HepG2 (cell line): ENCODE results near the gene RSBN1L.

Source experiments
- MAX ChIP-seq: IDR thresholded peaks from 2 replicates; pipeline ENCODE4 v1.6.1; 2012; ENCODE audit warnings: inconsistent platforms
- POLR2AphosphoS2 ChIP-seq: IDR thresholded peaks from 2 replicates; pipeline ENCODE4 v1.6.1; 2011; ENCODE audit warnings: low read depth, low read length, improper control_type of control experiment
- TF ChIP-seq, protein P1 (sequence below): sonication (generic); formaldehyde crosslinking; IDR thresholded peaks from 2 replicates; pipeline ENCODE4 v1.4.0; 2020; ENCODE audit warnings: mild to moderate bottlenecking, missing genetic modification reagents, borderline replicate concordance

DNA sequence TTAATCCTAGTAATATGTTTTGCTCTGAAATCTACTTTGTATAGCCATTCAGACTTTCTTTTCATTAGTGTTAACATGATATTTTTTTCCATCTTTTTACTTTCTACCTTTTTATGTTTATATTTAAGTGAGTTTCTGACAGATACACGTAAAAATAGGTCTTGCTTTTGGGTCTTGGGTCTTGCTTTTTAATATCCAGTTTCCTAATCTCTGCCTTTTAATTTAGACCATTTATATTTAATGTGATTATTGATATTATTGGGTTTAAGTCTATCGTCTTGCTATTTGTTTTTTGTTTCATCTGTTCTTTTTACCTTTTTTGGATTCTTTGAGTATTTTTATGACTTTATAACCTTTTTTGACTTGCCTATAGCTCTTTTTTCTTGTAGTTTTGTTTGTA is 110.2 kb downstream of the RSBN1L start:
- TF ChIP-seq POLR2AphosphoS2 (no peak), MAX (no peak)
- TF ChIP-seq, protein P1, sequence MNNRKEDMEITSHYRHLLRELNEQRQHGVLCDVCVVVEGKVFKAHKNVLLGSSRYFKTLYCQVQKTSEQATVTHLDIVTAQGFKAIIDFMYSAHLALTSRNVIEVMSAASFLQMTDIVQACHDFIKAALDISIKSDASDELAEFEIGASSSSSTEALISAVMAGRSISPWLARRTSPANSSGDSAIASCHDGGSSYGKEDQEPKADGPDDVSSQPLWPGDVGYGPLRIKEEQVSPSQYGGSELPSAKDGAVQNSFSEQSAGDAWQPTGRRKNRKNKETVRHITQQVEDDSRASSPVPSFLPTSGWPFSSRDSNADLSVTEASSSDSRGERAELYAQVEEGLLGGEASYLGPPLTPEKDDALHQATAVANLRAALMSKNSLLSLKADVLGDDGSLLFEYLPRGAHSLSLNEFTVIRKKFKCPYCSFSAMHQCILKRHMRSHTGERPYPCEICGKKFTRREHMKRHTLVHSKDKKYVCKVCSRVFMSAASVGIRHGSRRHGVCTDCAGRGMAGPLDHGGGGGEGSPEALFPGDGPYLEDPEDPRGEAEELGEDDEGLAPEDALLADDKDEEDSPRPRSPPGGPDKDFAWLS (CRISPR knock-in tag) = no peak
